GM23338 (cell line): ENCODE data around the gene ZNF778. TPM values are rescaled to one million over a fixed set of nuclear protein-coding genes. Genes with fewer than 3 reads are reported as not detected.

ENCODE experiments used
- ATAC-seq: fragments of 200-7000 bp; cut with Tn5 transposase; 3 replicates; pipeline ENCODE4 v1.9.1; 2020
- DNase-seq: peaks from one replicate; pipeline ENCODE4 v3.0.0-alpha.2; 2015; ENCODE audit warnings: low spot score
- H2AFZ ChIP-seq: fragments of 200-600 bp; sonication (generic); 2 replicates; pipeline ENCODE4 v1.8.0; 2016; ENCODE audit warnings: antibody characterized with exemption, mild to moderate bottlenecking, moderate library complexity
- H3F3A ChIP-seq: fragments of 200-600 bp; sonication (generic); replicated peaks from 2 replicates; pipeline ENCODE4 v1.8.0; 2017; ENCODE audit warnings: antibody characterized with exemption, mixed run types, low read depth
- H3K27ac ChIP-seq: fragments of 200-600 bp; sonication (generic); 2 replicates; pipeline ENCODE4 v1.6.1; 2016; ENCODE audit warnings: low read depth
- H3K27me3 ChIP-seq: fragments of 200-600 bp; sonication (generic); 2 replicates; pipeline ENCODE4 v1.8.0; 2016; ENCODE audit warnings: mild to moderate bottlenecking, mixed run types, moderate library complexity; ENCODE audit not compliant: insufficient read depth
- H3K36me3 ChIP-seq: fragments of 200-600 bp; sonication (generic); 2 replicates; pipeline ENCODE4 v1.8.0; 2016; ENCODE audit warnings: mild to moderate bottlenecking; ENCODE audit not compliant: insufficient read depth
- H3K4me1 ChIP-seq: fragments of 200-600 bp; sonication (generic); 2 replicates; pipeline ENCODE4 v1.8.0; 2016; ENCODE audit warnings: mild to moderate bottlenecking, moderate library complexity; ENCODE audit not compliant: insufficient read depth
- H3K4me2 ChIP-seq: fragments of 200-600 bp; sonication (generic); 2 replicates; pipeline ENCODE4 v1.7.1; 2017; ENCODE audit warnings: mixed run types
- H3K4me3 ChIP-seq: fragments of 200-600 bp; sonication (generic); 2 replicates; pipeline ENCODE4 v1.6.1; 2016; ENCODE audit warnings: mixed run types
- H3K79me2 ChIP-seq: fragments of 200-600 bp; sonication (generic); replicated peaks from 2 replicates; pipeline ENCODE4 v1.8.0; 2017; ENCODE audit warnings: mild to moderate bottlenecking; ENCODE audit not compliant: insufficient read depth
- H3K9me2 ChIP-seq: fragments of 200-600 bp; sonication (generic); 2 replicates; pipeline ENCODE4 v1.8.0; 2017; ENCODE audit not compliant: insufficient read depth
- H4K20me1 ChIP-seq: fragments of 200-600 bp; sonication (generic); replicated peaks from 2 replicates; pipeline ENCODE4 v1.8.0; 2017; ENCODE audit warnings: mild to moderate bottlenecking; ENCODE audit not compliant: insufficient read depth
- H3K27ac Mint-ChIP-seq: 2 replicates; pipeline ENCODE4 v1.8.0; 2020; ENCODE audit warnings: inconsistent platforms, mild to moderate bottlenecking, moderate library complexity, mixed read lengths
- H3K27me3 Mint-ChIP-seq: 3 replicates; pipeline ENCODE4 v1.8.0; 2022; ENCODE audit warnings: low read depth, mild to moderate bottlenecking, moderate library complexity, mixed read lengths, inconsistent platforms; ENCODE audit not compliant: insufficient read depth, poor library complexity
- H3K36me3 Mint-ChIP-seq: 3 replicates; pipeline ENCODE4 v1.8.0; 2021; ENCODE audit warnings: low read depth, mild to moderate bottlenecking, inconsistent platforms, moderate library complexity, mixed read lengths
- H3K4me1 Mint-ChIP-seq: 3 replicates; pipeline ENCODE4 v1.8.0; 2020; ENCODE audit warnings: mild to moderate bottlenecking, inconsistent platforms, mixed read lengths
- H3K4me3 Mint-ChIP-seq: 3 replicates; pipeline ENCODE4 v1.8.0; 2021; ENCODE audit warnings: moderate library complexity, mild to moderate bottlenecking, inconsistent platforms, mixed read lengths
- H3K9me3 Mint-ChIP-seq: 3 replicates; pipeline ENCODE4 v1.8.0; 2020; ENCODE audit warnings: moderate library complexity, mild to moderate bottlenecking, inconsistent platforms, mixed read lengths
- CREB1 ChIP-seq: fragments of 250-450 bp; sonication (Bioruptor Pico); IDR thresholded peaks from 2 replicates; pipeline ENCODE4 v1.5.0; 2020; ENCODE audit warnings: low read depth, mild to moderate bottlenecking, moderate library complexity
- EZH2 ChIP-seq: fragments of 200-600 bp; sonication (generic); IDR thresholded peaks from one replicate; pipeline ENCODE4 v1.8.0; 2017; ENCODE audit warnings: antibody characterized with exemption, mild to moderate bottlenecking, low read depth; ENCODE audit not compliant: unreplicated experiment
- EZH2phosphoT487 ChIP-seq: fragments of 200-600 bp; sonication (generic); IDR thresholded peaks from one replicate; pipeline ENCODE4 v1.8.1; 2018; ENCODE audit warnings: antibody characterized with exemption; ENCODE audit not compliant: unreplicated experiment
- STAT1 ChIP-seq: IDR thresholded peaks from one replicate; pipeline ENCODE4 v1.6.1; 2016; ENCODE audit warnings: antibody characterized with exemption; ENCODE audit not compliant: unreplicated experiment
- ZNF114 ChIP-seq: fragments of 250-450 bp; sonication (Bioruptor Pico); IDR thresholded peaks from 2 replicates; pipeline ENCODE4 v1.5.0; 2020; ENCODE audit warnings: mild to moderate bottlenecking, moderate library complexity
- ZNF331 ChIP-seq: fragments of 250-450 bp; sonication (Bioruptor Pico); IDR thresholded peaks from 2 replicates; pipeline ENCODE4 v1.5.0; 2020; ENCODE audit warnings: low read depth, mild to moderate bottlenecking, moderate library complexity
- polyA plus RNA-seq: library from polyadenylated mRNA; unstranded; fragments of >200 nt; fragmentation: Nextera tagmentation; extraction: Ambion mirVana; gene quantifications from 2 replicates; pipeline ENCODE4 v1.2.1, GENCODE V29; 2016
- total RNA-seq: library from RNA; depleted of rRNA; stranded (reverse); fragments of >200 nt; shearing (Covaris generic); gene quantifications from 2 replicates; pipeline ENCODE4 v1.2.3, GENCODE V29; 2014
- TF ChIP-seq, protein P1 (sequence below): fragments of 250-450 bp; sonication (Bioruptor Pico); IDR thresholded peaks from 2 replicates; pipeline ENCODE4 v1.5.0; 2020; ENCODE audit warnings: mild to moderate bottlenecking, moderate library complexity
- TF ChIP-seq, protein P2 (sequence below), 2 experiments: fragments of 200-600 bp in 1 of 2; sonication (generic) in 1 of 2; conservative IDR thresholded peaks; 2 replicates each; pipeline versions ENCODE4 v1.5.1 to v1.6.1; 2016 to 2017; ENCODE audit warnings: antibody characterized with exemption in 2 of 2, low read depth in 2 of 2, mild to moderate bottlenecking in 2 of 2, moderate library complexity in 1 of 2
- TF ChIP-seq, protein P3 (sequence below): IDR thresholded peaks from 2 replicates; pipeline ENCODE4 v1.6.1; 2016; ENCODE audit warnings: antibody characterized with exemption

The ZNF778 gene
- total and polyA plus RNA-seq, 2 experiments from 2014 or later = 7.9 to 43.4 TPM

DNA sequence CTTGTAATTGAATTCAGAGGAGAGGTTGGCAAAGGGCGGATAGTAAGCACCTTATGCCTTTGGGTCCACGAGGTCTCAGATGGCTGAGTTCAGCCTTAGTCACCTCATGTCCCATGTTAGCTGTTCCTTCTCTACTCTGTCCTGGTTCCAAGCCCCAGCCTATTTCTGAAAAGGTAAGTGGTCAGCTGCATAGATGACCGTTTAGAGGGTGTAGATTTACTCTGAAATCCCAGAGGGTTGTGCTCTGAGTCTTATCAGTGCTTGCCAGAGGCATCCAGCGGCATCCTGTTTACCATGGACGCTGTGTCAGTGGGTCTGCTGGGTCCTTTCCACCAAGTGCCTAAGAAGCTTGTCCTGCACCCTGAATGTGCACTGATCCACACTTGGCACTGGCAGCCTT lies 1.9 kb downstream of the ZNF778 start:
- peaks cover 6% of the 10 kb centered on the region; the same call in 1 of the 2 replicates for H3F3A ChIP-seq
- DNase-seq = no peak
- H3K4me3 Mint-ChIP-seq = peak overlapping the region; percentile 62; the same call in 2 of the 3 replicates
- peaks cover 7% of the 10 kb centered on the region for H3K27me3 Mint-ChIP-seq
- no peak overlapping the region for H3K4me2 ChIP-seq
- H3K36me3 ChIP-seq = peaks cover 4% of the 10 kb centered on the region
- no peaks in the 10 kb centered on the region for H3K9me2 ChIP-seq
- H3K36me3 Mint-ChIP-seq = peaks cover 21% of the 10 kb centered on the region
- no peak overlapping the region for H3K27ac ChIP-seq
- H3K4me1 ChIP-seq = peaks cover 11% of the 10 kb centered on the region
- H3K27ac Mint-ChIP-seq = no peak overlapping the region
- no peak for TF ChIP-seq EZH2phosphoT487
- TF ChIP-seq, protein P1, sequence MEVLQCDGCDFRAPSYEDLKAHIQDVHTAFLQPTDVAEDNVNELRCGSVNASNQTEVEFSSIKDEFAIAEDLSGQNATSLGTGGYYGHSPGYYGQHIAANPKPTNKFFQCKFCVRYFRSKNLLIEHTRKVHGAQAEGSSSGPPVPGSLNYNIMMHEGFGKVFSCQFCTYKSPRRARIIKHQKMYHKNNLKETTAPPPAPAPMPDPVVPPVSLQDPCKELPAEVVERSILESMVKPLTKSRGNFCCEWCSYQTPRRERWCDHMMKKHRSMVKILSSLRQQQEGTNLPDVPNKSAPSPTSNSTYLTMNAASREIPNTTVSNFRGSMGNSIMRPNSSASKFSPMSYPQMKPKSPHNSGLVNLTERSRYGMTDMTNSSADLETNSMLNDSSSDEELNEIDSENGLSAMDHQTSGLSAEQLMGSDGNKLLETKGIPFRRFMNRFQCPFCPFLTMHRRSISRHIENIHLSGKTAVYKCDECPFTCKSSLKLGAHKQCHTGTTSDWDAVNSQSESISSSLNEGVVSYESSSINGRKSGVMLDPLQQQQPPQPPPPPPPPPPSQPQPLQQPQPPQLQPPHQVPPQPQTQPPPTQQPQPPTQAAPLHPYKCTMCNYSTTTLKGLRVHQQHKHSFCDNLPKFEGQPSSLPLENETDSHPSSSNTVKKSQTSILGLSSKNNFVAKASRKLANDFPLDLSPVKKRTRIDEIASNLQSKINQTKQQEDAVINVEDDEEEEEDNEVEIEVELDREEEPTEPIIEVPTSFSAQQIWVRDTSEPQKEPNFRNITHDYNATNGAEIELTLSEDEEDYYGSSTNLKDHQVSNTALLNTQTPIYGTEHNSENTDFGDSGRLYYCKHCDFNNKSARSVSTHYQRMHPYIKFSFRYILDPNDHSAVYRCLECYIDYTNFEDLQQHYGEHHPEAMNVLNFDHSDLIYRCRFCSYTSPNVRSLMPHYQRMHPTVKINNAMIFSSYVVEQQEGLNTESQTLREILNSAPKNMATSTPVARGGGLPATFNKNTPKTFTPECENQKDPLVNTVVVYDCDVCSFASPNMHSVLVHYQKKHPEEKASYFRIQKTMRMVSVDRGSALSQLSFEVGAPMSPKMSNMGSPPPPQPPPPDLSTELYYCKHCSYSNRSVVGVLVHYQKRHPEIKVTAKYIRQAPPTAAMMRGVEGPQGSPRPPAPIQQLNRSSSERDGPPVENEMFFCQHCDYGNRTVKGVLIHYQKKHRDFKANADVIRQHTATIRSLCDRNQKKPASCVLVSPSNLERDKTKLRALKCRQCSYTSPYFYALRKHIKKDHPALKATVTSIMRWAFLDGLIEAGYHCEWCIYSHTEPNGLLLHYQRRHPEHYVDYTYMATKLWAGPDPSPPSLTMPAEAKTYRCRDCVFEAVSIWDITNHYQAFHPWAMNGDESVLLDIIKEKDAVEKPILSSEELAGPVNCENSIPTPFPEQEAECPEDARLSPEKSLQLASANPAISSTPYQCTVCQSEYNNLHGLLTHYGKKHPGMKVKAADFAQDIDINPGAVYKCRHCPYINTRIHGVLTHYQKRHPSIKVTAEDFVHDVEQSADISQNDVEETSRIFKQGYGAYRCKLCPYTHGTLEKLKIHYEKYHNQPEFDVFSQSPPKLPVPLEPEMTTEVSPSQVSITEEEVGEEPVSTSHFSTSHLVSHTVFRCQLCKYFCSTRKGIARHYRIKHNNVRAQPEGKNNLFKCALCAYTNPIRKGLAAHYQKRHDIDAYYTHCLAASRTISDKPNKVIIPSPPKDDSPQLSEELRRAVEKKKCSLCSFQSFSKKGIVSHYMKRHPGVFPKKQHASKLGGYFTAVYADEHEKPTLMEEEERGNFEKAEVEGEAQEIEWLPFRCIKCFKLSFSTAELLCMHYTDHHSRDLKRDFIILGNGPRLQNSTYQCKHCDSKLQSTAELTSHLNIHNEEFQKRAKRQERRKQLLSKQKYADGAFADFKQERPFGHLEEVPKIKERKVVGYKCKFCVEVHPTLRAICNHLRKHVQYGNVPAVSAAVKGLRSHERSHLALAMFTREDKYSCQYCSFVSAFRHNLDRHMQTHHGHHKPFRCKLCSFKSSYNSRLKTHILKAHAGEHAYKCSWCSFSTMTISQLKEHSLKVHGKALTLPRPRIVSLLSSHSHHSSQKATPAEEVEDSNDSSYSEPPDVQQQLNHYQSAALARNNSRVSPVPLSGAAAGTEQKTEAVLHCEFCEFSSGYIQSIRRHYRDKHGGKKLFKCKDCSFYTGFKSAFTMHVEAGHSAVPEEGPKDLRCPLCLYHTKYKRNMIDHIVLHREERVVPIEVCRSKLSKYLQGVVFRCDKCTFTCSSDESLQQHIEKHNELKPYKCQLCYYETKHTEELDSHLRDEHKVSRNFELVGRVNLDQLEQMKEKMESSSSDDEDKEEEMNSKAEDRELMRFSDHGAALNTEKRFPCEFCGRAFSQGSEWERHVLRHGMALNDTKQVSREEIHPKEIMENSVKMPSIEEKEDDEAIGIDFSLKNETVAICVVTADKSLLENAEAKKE (CRISPR knock-in tag) = no peak
- TF ChIP-seq ZNF331 (CRISPR knock-in tag) = no peak
- TF ChIP-seq, protein P2, sequence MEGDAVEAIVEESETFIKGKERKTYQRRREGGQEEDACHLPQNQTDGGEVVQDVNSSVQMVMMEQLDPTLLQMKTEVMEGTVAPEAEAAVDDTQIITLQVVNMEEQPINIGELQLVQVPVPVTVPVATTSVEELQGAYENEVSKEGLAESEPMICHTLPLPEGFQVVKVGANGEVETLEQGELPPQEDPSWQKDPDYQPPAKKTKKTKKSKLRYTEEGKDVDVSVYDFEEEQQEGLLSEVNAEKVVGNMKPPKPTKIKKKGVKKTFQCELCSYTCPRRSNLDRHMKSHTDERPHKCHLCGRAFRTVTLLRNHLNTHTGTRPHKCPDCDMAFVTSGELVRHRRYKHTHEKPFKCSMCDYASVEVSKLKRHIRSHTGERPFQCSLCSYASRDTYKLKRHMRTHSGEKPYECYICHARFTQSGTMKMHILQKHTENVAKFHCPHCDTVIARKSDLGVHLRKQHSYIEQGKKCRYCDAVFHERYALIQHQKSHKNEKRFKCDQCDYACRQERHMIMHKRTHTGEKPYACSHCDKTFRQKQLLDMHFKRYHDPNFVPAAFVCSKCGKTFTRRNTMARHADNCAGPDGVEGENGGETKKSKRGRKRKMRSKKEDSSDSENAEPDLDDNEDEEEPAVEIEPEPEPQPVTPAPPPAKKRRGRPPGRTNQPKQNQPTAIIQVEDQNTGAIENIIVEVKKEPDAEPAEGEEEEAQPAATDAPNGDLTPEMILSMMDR (conservative IDR thresholded peaks at IDR 0.05; ENCODE audit: low read depth in 2 of 2) = no peak
- no peak for TF ChIP-seq ZNF114 (CRISPR knock-in tag)
- no peak for TF ChIP-seq EZH2
- TF ChIP-seq, protein P3, sequence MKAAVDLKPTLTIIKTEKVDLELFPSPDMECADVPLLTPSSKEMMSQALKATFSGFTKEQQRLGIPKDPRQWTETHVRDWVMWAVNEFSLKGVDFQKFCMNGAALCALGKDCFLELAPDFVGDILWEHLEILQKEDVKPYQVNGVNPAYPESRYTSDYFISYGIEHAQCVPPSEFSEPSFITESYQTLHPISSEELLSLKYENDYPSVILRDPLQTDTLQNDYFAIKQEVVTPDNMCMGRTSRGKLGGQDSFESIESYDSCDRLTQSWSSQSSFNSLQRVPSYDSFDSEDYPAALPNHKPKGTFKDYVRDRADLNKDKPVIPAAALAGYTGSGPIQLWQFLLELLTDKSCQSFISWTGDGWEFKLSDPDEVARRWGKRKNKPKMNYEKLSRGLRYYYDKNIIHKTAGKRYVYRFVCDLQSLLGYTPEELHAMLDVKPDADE = no peak
- TF ChIP-seq CREB1 = no peak
- TF ChIP-seq STAT1 = no peak
- H3K4me1 Mint-ChIP-seq = peaks cover 4% of the 10 kb centered on the region; the same call in 2 of the 3 replicates
- H2AFZ ChIP-seq = no peak overlapping the region
- H3K4me3 ChIP-seq = no peak overlapping the region
- no peak for ATAC-seq
- H3K79me2 ChIP-seq = peaks cover 16% of the 10 kb centered on the region
- H3K27me3 ChIP-seq = no peaks in the 10 kb centered on the region
- no peaks in the 10 kb centered on the region for H3K9me3 Mint-ChIP-seq
- H4K20me1 ChIP-seq = peaks cover 3% of the 10 kb centered on the region; the same call in 1 of the 2 replicates
